GM19452 (cell line): ENCODE results near the gene SLC25A12.

Experiments
- ATAC-seq: cut with Tn5 transposase; IDR thresholded peaks from one replicate; pipeline ENCODE4 v1.9.1; 2021; ENCODE audit not compliant: unreplicated experiment

The SLC25A12 gene

DNA sequence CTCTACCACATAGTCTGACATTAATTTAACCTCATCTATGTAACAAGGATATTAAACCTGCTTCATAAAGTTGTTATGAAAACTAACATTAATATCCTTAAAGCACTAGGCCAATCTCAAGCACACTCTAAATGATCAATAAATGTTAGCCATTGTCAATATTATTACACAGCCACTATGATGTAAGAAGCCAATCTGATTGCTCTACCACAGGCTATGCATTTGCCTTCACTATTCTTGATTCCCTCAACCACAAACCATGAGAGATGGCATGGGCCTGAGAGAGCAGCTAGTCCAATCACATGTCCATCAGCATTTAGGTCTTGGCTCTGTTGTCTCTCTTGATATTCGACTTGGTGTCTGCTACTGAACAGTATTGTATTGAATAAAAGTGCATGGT, 4.2 kb downstream of the SLC25A12 start:
- no peak for ATAC-seq

DNA sequence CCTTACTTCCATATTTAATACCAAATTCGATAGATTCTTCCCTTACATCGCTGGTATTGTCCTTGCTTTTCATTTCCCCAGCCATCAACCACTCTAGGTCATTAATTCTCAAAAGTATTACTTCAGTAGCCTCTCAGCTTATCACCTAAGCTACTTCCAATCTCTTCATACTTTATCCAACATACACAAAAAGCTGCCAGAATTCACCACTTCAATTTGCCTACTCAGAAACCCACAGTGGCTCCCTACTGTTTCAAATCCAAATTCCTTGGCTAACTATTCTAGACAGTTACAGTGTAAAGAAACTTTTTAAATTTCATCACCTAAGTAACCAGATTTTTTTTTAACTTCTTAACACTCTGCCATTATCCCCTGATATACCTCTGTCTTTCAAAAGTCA, 4.7 kb downstream of the SLC25A12 start:
- ATAC-seq: no peak

DNA sequence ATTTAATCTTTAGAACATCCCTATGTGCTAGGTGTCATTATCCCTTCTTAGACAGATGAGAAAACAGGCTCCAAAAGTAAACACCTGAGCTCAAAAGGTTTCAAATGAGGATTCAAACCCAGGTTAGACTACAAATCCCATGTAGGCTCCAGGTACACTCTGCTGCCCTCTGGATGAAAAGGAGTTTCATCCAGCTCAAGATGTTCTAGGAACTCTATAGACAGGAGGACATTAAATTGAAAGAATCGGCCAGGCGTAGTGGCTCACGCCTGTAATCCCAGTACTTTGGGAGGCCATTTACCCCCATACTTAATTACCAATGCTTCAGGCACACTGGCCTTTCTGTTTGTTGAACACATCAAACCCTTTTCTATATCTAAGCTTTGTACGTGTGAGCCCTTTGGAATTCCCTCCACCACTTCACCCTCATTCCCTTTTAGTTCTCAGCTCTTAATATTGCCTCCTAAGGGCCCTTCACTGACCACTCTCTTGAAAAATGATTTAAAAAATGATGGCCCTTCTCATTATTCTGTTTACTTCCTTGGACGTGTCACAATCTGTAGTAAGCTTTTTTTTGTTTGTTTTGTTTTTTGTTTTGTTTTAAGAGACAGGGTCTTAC, 10.7 kb downstream of the SLC25A12 start:
- no peak for ATAC-seq

DNA sequence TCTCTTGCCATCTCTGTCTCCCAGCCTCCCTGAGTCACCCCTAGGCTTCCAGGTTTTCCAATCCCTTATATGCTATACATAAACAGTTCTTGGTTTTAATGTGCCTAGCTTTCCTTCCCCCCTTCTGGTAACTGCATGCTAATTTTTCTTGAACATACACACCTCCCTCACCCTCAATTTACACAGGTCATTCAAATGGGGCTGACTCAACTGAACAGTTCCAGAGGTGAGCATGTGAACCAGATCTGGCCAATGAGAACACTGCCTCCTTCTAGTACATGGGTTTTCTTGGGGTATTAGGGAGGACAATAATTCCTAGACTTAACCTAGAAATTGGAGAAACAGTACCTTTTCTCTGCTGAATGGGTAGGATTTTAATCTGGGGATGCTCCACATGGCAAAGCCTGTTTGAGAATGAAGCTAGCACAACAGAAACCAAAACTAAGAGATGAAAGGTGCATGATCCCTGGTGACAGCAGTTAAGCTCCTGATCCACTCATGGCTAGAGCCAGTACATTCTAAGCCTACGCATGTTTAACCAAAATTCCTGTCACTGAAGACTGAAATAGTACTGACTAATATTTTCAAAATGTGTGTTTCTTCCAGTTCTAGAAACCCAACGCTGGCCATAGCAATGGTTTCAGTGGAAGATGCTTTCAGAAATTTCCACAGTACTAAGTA, 11.8 kb downstream of the SLC25A12 start:
- ATAC-seq: no peak

DNA sequence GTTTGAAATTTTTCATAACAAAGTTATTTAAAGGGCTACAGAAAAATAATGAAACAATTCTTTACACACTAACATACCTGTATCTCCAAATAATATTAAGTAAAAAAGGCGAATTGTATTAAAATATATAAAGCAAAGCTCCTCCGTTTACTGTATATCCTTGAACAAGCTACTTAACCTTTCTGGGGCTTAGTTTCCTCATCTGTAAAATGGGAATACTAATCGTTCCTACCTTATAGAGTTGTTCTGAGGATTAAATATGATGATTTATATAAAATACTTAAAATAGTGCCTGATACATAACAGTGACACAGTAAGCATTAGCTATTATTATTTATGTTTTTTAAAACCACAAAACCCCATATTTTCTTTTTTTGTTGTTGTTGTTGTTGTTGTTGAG, 13.3 kb downstream of the SLC25A12 start:
- no peak for ATAC-seq

DNA sequence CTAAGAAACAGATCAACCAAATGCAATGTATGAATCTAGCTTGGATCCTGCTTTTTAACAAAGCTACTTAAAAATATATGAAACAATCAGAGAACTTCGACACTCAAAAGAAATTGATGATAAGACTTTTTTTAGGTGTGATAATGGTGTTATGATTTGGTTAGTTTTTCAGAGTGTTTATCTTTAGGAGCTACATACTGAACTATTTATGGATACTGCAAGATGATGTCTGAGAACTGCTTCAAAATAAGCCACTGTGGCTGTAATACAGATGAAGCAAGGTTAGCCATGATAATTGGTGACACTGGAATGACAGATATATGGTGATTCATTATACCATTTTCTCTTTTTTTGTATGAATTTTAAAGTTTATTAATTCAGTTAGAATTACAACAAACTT, 14.2 kb downstream of the SLC25A12 start:
- ATAC-seq: no peak

DNA sequence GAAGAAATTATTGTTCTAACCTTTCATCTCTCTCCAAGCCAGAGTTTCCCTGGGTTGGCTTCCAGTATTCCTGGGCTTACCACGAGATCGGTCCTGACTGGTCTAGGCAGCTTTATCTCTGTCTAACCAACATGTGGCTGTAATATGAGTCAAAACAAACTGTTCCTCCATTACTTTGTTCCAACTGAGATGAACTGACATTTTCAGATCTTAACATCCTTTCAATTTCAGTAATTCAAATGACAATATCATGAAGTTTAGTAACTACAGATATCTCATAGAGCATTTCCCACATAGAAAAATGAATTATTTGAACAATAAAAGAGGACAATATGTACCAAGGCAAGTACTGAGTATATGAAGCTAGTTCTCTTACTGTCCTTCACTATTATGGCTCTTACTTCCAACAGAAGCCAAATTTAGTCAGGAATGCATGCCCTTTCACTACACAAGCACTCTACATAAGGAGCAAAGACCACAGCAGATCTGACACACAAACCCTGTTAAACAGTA, 15.5 kb downstream of the SLC25A12 start:
- ATAC-seq: no peak

DNA sequence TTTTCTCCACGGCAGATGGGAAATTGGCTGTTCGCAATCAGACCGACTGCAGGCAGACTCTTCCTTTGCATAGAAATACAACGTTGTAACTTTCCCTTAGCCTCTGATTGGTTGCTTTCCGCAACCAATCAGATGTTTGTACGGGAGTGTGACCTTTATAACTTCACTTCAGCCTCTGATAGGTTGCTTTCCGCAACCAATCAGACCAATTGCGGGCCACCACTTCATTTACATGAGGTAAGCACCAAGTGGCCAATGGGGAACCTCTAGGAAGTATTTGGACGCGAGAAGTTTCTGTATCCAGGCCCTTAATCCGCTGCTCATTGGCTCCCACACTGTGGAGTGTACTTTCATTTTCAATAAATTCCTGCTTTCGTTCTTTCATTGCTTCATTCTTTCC, 19.1 kb downstream of the SLC25A12 start:
- no peak for ATAC-seq

DNA sequence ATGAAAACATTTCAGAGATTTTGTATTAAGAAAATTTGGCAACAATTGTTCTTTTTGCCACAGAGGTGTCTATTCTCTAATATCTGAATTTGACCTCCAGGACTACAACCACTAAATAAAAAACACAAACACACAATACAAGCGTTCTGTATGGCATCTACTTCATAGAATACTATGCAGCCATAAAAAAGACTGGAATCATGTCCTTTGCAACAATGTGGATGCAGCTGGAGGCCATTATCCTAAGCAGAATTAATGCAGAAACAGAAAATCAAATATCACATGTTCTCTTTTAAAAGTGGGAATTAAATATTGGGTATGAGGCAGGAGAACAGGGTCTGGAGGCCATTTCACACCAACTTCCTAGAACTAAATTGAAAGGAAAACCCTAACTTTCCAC, 19.5 kb downstream of the SLC25A12 start:
- no peak for ATAC-seq

DNA sequence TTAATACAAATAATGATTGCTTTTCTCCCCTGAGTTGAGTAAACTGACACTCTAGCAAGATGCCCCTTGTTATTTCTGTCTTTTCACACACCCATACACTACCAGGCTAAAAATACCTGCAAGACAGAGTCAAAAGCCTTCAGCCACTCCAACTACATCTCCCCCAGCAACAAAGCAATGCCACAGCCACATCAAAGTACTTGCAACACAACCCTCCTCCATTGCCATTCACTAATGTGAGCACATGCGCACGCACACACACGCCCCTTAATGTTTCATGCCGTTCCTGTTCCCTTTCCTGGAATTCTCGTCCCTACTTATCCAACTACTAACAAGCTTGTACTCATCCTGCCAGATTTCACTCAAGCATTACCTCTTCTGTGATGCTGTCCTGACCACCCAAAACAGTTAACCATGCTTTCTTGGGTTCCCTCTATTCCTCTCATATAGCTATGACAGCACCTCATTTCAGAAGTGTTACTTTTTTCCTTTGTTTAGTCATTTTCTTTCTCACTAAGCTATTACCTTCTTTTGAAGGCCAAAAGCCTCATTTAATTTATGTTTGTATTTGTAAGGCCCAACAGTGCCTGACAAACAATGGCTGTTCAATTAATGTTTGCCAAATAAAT, 29.6 kb downstream of the SLC25A12 start:
- ATAC-seq: no peak

DNA sequence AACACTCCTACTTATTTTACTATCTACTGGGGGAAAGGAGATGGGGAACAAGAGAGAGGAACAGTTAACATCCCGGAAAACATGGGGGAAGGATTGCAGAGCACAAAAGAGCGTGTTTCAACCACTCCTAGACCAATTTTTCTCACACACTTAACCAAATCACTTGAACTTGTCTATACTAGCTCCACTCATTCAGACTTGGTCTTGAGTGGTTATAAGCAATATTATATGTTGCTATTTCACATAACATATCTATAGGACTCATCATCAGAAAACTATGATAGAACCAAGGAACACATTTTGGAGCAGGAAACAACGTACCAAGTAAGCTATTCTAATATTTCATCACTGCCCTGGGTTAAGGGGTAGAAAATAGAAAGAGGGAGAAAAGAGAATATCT, 31.5 kb downstream of the SLC25A12 start:
- no peak for ATAC-seq

DNA sequence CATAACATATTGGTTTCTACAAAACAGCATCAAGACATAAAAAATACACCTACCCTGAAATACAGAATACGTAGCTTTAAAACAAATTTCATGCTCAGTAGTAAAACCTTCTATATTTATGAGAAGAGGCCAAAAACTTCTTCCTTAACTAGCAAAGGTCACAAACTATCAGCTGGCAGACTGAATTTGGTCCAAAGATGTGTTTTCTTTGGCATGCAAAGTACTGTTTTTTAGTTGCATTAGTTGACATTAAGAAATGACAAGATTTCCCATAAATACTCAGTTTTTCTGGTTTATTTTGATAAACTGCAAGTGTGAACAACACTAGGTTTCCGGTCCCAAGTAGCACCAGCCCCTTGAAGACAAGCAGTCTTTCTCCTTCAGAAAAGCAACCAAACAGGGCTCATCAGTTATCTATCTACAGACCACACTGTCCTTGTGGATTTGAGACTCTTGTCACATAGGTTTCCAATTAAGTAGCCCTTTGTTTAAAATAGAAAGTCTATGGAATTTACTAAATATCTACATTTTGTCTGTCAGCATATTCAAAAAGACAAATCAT, 35.6 kb downstream of the SLC25A12 start:
- no peak for ATAC-seq

DNA sequence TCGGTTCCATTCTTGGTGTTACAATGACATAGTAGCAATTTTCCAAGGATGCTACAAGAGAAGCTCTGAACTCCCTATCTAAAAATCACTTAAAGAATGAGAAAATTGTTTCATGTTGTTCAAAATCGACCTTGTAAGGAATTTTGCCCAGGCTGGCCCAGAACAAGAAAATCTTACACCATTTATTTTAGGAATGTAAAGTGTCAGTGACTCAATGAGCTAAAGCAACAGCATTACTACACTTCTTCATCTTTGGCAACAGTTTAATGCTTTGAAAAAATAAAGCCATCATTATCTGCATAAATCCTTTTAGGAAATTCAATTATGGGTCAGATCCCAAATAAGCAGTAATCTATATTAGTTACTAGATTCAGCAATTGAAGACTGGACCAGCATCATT, 38.6 kb downstream of the SLC25A12 start:
- ATAC-seq: no peak

DNA sequence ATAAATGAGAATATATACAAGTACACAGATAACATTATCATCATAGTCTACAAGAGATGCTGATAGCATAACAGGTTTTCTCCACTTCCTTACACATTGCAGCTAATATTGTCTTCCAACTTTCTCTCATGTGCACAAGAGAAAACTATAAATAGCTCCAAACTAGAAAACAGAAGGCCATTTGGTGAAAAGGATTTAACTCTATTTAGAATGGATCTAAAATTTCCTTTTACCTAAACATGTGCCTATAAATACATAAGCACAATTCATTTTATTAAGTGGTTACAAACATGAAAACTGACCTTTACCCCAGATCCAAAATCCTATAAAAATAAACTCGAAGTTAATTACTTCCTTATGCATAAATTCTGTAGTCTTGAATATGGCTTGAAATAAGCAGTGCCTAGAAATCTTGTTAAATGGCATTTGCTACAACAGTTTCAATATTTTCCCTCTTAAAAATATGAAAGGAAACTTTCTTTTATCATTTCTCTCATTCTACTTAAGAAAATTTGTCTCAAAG, 41.6 kb downstream of the SLC25A12 start:
- no peak for ATAC-seq

DNA sequence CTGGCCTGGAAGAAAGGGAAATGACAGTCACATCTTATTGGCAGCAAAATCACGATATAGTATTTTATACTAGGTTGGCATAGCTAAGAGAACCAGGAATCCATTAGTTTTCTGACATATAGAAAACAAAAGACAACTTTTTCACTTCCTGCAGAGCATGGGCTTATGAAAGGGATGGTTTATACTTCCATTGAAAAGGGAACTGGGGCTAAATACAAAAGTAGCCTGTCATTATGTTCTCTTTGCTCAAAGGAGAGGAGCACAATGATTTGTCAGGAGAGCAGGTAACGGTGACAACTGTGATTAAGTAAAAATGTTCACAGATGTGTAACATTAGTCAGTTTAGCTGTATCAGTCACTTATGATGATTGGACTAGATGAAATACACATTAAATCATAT, 46.4 kb downstream of the SLC25A12 start:
- ATAC-seq: no peak

DNA sequence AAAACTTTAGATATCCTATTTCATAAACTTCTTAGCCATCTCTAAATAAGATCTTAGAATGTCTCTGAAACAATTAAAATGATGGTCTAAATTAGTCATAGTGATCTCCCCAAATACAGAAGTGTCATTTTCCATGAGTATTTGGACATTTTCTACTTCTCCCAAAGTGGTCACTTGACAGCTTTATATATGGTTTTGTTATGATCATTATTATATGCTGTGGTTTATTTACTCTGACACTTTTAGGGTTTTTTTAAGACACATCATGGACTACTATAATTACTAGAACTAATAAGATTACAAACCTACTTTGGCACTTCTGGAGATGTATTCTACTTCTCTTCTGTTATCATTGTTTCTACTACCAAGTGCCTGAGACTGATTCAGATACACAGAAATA, 47.1 kb downstream of the SLC25A12 start:
- ATAC-seq: no peak

DNA sequence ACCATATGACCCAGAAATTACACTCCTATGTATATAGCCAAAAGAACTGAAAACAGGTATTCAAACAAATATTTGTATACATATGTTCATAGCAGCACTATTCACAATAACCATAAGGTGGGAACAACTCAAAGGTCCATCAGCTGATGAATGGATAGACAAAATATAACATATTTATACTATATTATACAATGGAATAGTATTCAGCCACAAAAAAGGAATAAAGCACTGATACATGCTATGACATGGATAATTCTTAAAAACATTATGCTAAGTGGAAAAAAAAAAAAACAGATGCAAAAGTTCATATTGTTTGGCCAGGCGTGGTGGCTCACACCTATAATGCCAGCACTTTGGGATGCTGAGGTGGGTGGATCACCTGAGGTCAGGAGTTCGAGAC, 52.0 kb downstream of the SLC25A12 start:
- ATAC-seq: no peak

DNA sequence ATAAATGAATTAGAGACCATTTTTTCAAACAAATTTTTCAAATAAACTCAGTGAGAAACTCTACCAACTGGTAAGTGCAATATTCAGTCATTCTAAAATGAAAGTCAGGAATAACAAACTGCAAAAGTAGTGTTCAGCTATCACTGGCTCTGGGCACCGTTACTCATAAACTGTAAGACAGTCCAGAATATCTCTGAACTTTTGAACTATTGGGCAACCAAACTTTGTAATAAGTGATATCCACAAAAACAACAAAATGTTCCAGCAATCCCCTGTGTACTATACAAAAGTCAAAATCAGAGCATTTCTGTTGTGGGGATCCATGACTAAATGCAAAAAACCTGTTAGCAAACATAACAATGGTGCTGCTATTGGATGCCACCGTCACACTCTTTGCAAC, 56.3 kb downstream of the SLC25A12 start:
- no peak for ATAC-seq

DNA sequence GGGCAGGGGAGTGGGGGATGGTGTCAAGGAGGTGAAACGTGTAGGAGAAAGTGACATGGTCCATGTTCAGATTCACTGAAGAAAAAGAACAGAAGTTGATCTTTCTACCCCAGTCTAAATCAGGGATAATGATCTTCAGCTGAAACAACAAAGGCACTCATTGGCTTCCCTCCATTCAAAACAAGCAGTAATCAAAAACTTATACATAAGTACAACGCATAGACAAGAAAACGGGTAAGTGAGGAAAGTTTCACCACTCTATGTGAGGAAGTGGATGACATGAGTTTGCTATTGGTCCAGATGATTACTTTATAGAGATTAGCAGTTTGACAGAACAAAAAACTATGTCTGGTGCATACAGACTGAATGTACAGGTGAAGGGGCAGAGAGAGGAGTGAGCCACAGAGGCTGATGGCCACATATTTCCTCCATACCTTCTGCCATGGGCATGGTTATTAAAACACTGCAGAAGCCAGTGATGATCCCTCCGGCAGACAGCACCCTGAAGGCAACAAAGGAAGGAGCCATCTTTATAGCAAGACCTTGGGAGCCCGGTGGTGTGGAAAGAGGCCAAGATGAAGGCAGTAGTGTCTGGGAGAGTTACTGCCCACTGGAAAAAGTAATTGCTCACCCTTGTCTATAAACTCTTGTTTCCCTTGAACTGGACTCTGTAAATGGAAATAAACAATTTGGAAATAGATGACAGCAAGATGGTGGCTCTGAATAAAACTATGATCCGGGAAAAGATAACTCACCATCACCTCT, 57.7 kb downstream of the SLC25A12 start:
- no peak for ATAC-seq

DNA sequence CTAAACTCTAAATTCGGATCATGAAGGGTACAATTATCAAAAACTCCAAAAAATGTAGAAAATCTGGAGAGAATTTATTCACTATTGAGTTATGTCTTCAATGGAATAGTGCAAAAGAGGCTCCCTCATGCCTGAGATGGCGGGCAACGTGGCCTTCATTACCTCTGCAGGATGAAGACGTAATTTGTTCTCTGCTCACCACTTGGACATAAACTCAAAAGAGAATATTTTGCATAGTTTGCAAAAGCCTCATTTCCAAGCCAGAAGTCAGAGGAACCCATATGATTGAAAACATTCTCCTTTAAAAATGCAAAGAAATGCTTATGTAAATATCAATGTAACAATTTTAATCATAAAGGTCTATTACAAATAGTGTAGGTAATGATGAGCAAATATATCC, 58.7 kb downstream of the SLC25A12 start:
- ATAC-seq: no peak

DNA sequence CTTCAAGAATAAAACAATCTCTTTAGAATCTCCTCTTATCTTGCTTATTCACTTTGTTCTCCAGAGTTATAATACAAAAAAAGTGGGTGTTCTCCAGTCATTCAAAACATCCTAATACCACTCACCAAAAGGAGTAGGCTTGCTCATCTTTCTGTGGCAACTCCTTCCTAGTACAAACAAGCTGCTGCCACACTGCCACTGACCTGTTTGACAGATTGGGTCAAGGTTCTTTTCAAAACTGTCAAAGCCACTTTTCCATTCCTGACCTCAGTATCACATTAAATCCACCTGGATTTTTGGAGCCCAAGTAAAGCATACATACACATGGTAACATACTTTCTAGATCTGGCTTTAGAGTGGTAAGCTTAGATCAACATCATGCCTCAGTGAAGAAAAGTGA, 59.8 kb downstream of the SLC25A12 start:
- ATAC-seq: no peak
